GM18526 (cell line): ENCODE data around the gene NXF1.

Experiments used
- POLR2A ChIP-seq: IDR thresholded peaks from 3 replicates; pipeline ENCODE4 v1.6.1; 2011; ENCODE audit not compliant: insufficient read length; ENCODE audit errors: extremely low read depth

The NXF1 gene

DNA sequence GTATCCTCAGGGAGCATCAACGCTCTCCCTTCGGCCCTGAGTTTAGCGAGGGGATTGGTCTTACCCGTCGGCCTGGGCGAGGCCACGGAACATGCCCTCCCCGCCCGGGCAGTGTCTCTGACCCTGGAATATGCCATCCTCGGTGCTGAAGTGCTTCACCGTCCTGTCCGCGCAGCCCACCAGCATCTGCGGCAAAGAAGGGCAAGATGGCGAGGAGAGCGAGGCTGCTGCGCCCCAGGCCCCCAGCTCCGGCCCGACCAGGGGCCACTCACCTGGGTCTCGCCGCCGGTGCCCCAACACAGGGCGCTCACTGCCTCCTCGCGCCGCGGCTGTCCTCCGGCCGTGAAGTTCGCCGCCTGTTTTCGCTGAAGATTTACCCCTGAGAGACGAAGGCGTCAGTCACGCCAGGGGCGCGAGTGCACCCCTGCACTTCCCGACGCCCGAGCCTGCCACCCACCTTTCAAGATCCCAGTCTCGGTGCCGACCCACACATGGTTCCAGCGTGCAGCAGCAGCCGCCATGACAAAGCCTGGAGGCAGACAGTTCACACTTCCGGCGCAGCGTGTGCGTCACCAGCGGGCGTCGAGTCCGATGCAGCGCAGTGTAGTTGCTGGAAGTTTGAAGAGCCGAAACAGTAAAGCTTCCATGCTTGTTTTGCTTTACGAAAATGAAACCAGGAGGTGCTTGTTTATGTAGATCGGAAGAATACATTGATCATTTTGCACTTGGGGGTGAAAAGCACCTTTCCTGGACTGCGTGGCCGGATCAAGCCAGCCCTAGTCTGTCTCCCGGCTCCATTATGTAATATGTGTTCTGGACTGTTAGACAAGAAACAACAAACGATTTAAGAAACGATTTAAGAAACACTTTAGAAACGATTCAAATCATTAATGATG lies 34.1 kb upstream of the NXF1 start, which contains the start of gene WDR74:
TSS of gene WDR74 (minus strand) at position 541 of the 896 bp plus-strand sequence. CDS start at position 521, 20 bp downstream.
- peak; percentile 92 for TF ChIP-seq POLR2A

DNA sequence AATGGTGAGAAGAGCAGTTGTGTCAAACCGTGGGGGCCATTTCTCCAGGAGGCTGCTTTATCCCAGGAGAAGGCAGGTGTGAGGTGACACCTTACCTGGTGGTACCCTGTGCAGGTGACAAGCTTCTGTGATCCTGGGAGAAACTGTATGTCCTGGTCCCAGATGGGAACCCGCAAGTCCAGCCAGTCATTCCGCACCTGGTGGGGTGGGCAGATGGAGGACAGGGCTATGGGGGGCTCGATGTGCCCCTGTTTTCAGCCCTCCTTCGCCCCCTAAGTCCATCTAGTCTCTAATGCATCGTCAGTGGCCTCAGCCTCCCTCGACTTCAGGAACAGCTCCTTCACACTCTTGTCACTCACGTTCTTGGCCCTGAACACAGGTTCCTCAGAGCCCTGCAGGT lies 30.1 kb upstream of the NXF1 start:
- TF ChIP-seq POLR2A: no peak

DNA sequence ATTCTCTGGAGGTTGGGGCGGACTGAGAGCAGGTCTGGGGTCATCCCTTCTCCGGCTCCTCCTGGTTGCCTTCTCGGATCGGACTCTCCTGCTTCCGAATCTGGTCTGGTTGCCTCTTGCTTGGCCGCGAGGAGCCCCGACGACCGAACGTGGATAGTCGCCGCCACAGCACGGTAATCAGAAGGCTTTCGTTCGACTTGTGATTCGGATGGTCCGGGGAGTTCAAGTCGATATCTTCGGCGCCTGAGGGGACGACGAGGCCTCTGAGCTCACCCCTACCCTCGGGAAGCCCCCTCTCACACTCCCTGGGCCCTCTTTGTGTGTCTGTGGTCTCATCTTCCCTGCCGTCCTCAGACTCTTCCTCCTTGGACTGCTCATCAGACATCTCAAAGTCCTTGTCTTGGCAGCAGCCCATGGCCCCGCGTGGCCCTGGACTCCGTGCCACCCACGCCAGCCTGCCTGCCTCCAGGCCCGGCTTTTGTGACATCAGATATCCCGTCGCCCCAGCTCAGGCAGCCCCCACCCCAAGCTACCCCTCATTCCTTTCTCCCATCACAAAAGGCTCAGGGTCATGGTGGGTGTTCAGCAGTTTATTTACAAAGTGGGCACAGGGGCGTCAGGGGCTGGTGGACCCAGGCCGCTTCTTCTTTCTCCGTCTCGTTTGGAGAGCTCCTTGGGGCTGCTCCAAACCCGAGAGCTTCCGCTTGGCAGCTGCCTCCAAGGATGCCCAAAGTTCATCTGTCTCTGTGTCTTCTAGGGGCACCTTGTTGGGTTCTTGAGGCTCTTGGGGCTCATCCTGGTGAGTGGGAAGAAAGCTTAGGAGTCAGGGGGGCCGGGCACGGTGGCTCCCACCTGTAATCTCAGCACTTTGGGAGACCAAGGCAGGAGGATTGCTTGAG lies 27.3 kb upstream of the NXF1 start, which contains the start of gene TEX54:
TSS of gene TEX54 (minus strand) at position 506 of the 899 bp plus-strand sequence.
- TF ChIP-seq POLR2A: no peak

DNA sequence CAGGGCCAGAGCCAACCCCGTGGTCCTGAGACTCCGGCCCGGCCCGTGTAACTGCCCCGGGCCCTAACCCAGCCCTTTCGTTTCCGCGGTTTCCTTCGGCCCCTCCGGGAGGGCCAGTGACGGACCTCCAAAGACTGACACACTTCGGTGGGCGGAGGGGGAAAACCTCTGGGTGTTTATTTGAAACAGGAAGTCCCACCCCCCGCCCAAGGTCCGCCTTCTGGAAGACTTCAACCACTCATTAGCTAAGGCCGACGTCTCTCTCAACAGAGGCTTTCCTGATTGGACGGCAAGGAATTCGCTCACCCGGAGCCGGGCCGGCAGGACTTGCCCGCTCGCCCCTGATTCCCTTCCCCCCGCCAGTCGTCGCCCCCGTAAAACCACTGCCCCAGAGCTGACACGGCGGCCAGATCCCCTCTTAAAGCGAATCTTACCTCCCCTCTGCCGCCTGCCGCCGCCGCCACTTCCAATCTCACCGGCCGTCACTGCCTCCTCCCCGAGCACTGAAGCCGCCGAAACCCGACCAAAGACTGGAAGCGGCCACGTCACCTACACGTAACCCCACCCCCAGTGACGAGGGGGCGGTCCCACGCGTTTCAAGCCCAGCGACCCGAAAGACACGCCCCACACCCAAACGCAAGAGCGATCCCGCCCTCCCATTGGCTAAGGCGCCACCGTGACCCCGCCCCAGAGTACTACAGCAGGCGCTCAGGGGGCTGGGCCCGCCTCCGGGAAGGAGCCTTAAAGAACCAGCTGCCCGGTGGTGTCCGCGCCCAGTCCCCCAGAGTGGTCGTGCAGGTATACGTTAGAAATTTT lies 26.5 kb upstream of the NXF1 start, which contains the start of gene STX5:
TSS of gene STX5 (minus strand) at position 532 of the 816 bp plus-strand sequence. CDS start 808 bp downstream, outside the sequence.
- TF ChIP-seq POLR2A: peak; percentile 71

DNA sequence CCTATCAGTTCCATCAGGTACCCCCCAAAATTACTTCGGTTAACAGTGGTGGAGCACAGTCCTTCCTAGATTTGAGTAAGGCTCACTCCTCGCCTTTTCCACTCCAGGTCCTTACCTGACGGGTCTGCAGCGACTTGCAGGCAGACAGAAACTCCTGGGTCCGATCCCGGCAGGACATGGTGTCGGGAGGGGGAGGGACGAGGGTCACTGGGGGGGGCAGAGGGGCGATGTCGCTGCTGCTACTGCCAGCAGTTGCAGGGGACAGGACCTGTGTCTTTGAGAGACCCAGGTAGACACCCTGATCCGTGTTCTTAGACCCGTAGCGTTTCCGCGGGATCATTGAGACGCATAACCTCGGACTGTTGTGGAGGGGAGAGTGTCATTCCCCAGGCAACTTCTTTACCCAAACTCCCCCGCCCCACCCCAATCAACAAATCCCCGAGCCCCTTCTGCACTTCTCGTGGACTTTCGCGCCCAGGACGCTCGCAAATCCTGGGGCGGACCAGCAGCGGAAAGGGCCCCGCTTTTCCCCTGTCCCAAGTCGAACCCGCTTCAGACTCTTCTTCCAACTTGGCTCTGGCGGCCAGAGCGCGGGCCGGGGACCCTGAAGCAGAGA lies 25.8 kb upstream of the NXF1 start:
- TF ChIP-seq POLR2A: no peak

- TF ChIP-seq POLR2A: no peak
These were observed 18.4 kb upstream of the NXF1 start for GRCh38 chr11:62823677-62824076.

- no peak for TF ChIP-seq POLR2A
These were observed 11.9 kb upstream of the NXF1 start for GRCh38 chr11:62817129-62817528.

DNA sequence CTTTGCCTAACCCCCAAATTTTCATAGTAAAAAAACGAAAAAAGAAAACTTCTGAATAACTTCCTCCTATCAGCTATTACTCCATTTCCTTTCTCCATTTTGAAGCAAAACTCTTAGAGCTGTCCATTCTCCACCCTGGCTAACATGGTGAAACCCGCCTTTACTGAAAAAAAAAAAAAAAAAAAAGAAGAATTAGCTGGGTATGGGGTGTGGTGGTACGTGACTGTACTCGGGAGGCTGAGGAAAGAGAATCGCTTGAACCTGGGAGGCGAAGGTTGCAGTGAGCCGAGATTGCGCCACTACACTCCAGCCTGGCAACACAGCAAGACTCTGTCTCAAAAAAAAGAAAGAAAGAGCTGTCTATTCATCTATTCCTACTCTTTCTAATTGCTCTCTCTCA lies 11.3 kb upstream of the NXF1 start:
- no peak for TF ChIP-seq POLR2A

- no peak for TF ChIP-seq POLR2A
These were observed 6.4 kb upstream of the NXF1 start for GRCh38 chr11:62811659-62812058.

DNA sequence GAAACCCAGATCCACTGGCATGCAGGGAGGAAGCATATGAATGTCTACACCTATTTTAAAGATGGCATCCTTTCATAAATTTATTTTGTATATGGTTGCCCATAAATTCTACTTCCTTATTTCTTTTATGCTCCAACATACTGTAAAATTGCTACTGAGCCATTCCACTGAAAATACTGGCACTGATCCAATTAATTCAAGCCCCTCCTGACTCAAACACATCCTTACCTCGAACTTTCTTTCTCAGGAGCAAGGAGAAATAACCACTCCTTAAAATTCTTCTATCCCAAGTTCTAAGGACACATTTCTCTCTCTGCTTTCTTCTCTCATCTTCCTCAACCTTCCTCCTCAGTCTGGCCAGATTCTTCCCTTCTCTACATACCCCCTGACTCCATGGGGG lies 5.5 kb upstream of the NXF1 start:
- no peak for TF ChIP-seq POLR2A

DNA sequence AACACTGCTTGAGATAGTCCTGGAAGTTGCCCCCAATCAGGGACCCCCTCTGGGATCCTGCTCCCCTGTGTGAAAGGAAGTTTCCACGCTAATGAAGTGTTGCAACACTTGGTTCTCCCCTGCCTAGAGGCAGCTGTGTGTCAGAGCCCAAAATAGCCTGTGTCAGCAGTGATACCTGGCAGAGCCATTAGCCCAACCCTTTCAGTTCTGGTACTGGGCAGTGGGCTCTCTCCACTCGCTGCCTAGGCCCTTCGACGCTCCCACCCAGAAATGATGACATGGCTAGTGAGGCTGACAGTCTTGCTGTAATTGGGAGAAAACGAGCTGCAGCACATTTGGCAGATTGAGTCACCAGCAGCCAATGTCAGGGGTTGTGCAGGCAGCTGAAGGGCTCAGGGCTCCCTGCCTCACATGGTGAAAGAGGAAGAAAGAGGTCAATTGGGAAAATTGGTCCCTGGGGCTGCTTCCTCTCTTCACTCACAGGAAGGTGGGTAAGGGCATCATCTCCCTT lies 1.4 kb upstream of the NXF1 start:
- TF ChIP-seq POLR2A: no peak

DNA sequence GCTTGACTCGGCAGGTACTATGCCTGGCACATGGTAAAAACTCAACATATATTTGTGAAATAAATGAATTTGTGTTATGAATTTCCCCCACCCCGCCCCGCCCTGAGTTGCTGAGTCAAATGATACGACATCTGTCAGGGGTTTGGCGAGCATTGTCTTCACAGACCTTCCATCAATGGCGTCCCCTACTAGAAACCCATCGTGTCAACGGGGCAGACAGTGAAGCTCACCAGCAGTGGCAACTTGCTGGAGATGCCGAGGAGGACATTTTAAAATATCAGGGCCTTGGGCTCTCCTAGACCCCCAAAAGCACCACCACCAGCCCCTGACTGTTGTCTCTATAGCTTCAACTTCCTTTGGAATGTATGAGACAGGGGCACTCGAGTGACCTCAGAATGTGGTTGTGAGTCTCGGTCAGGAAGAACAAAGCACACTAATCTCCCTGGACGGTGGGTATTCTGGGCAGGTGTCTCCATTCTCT lies 761 bp upstream of the NXF1 start:
- no peak for TF ChIP-seq POLR2A

DNA sequence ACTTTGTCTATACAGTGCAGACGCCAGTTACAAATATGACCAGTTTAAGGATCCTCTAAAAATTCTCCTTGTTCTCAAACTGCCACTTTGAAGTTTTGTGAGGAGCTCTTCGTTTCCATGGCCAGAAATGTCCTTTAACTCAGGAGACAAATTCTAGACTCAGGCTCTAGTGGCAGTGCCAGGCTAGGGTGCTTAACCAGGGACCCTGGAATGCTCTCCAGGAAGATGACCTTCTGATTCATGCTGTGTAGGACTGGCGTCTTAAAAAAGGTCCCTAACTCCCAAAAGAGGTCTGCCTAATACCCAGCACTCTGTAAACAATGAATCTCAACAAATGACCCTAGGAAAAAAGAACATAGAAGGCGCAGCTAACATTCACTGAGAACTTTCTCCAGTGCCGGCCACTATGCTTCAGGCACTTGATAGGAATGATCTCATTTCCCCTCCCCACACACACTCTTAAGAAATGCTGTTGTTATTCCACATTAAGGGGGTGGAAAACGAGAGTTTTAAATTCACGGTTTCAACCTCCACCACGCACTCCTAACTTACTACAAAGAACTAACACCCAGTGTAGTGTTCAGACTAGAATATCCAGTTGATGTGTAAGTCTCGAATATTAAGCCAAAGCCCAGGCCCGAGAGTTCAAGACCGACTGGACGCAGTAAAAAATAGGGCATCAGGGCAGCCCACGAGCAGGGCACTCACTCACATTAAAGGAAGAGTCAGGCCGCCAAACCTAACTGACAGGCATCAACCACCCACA lies 747 bp downstream of the NXF1 start:
- TF ChIP-seq POLR2A: no peak
